ENCODE results near the gene FCHSD2. TPM values are rescaled to one million over a fixed set of nuclear protein-coding genes. Genes with fewer than 3 reads are reported as not detected.

Gene FCHSD2
- total and polyA plus RNA-seq, 2 of the 13 experiments (the other 11 are each of a cell fraction or from before 2014, with no cell fraction given): 20.5 to 24.8 TPM

DNA sequence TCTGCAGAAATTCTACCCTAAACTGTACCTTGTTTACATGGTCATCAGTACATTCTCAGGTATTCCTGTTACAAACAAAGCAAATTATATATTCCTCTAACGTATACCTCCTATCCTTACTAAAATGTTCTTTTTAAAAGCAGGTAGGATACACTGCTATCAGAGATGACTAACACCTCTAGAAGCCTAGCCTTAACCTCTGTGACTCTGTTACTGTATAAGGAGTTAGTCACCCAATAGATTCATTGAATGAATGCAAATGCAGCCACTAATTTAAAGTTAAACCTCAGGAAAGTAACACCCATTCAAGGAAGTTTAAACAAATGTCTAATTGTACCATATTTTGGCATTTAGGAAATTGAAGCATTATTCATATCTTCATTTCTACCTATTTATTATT, 82.2 kb downstream of the FCHSD2 start:
- FAIRE-seq (no peak), DNase-seq (ENCODE audit: low spot score) (no peak), ATAC-seq (no peak)
- no peak overlapping the region for H2AFZ ChIP-seq (ENCODE audit: low read length)
- H3K4me2 ChIP-seq (ENCODE audit: low read depth, low read length): no peak overlapping the region
- no TSS peak for BruUV-seq (replicated peaks)
- H3K4me3 ChIP-seq (replicated peaks in 1 of 3; ENCODE audit: insufficient read depth in 1 of 3, low read depth in 2 of 3, low read length in 3 of 3): no peak overlapping the region
- intact Hi-C loops (cut with micrococcal nuclease; ENCODE audit: unreplicated experiment): loop anchor here (5.0 kb wide), 1 partner anchor 117 kb away; no protein-coding TSS in a partner anchor
- TF ChIP-seq MLLT10 (CRISPR knock-in tag; IDR thresholded peaks at IDR 0.05): no peak
- peak; percentile 68; the same call in 1 of the 2 replicates for TF ChIP-seq ZNF652 (CRISPR knock-in tag; IDR thresholded peaks at IDR 0.05; ENCODE audit: borderline replicate concordance, low read depth)
- no peak overlapping the region for H3K9ac ChIP-seq (ENCODE audit: insufficient read depth, low read depth, low read length)
- POLR2A ChIA-PET: no interaction called here
- peaks cover 9% of the 10 kb centered on the region for H4K20me1 ChIP-seq (ENCODE audit: insufficient read depth, low read length)
- H3K27me3 ChIP-seq (ENCODE audit: control insufficient read depth in 1 of 2, insufficient read depth in 2 of 2, low read length in 2 of 2): no peaks in the 10 kb centered on the region
- H3K36me3 ChIP-seq (replicated peaks in 1 of 2; ENCODE audit: control insufficient read depth in 1 of 2, insufficient read depth in 2 of 2, low read length in 2 of 2): 0 out of 5 replicates have a peak, but pooled peaks cover 0 to 5% of the 10 kb centered on the region in 2 experiments
- 84% methylated on average over 1 of the region's 1 CpG for WGBS (ENCODE audit: low lambda C conversion rate)
- H3K4me1 ChIP-seq (ENCODE audit: insufficient read depth, low read length): peaks cover 68% of the 10 kb centered on the region
- no peaks in the 10 kb centered on the region for H3K9me3 ChIP-seq (ENCODE audit: low read length)
- CTCF ChIA-PET (ENCODE audit: low intra/inter-chr PET ratio, low total read pairs): no interaction called here
- H3K79me2 ChIP-seq (ENCODE audit: insufficient read depth, low read length): peaks cover 62% of the 10 kb centered on the region
- in situ Hi-C loops (cut with HindIII; ENCODE audit: extremely low pct_ligation_motif_present, low pct_unique_long_range_greater_than_20kb): no loop called here
- no peak overlapping the region for H3K27ac ChIP-seq (ENCODE audit: extremely low read length, insufficient read depth, low read length)

DNA sequence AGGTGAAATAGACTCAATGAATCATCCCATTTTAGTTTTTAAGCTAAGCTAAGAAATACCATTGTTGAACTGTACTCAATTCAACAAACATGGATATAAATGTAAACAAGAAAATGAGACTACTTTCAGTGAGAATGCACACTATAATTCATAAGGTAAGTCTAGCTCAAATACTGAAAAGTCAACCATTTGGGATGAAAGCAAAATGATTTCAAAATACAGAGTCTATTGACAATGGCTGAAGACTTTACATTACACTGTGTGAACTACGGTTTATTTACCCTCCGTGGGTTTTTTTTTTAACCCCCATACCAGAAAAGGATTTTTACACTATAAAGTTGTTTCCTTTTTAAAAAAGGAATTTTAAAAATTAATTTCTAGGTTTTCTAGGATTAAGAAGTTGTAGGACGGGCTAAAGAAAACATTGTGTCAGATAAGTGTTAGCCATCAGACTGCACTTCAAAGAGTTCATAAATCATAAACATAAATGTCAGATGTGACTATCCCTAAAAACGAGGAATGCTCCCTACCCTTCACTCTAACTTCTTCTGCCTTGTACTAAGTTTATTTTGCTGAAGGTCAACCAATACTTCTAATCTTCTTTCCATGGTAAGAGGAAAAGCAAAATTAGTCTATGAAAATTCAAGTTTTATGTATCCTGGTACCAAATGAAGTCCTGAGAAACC, 83.0 kb downstream of the FCHSD2 start:
- Histone ChIP-seq H3K36me3 (replicated peaks in 1 of 2; ENCODE audit: control insufficient read depth in 1 of 2, insufficient read depth in 2 of 2, low read length in 2 of 2) (0 out of 5 replicates have a peak, but pooled peaks cover 0 to 8% of the 10 kb centered on the region in 2 experiments), H3K9ac (ENCODE audit: insufficient read depth, low read depth, low read length) (no peak overlapping the region), H3K4me1 (ENCODE audit: insufficient read depth, low read length) (peaks cover 68% of the 10 kb centered on the region), H3K79me2 (ENCODE audit: insufficient read depth, low read length) (peaks cover 60% of the 10 kb centered on the region), H4K20me1 (ENCODE audit: insufficient read depth, low read length) (peaks cover 9% of the 10 kb centered on the region), H3K27me3 (ENCODE audit: control insufficient read depth in 1 of 2, insufficient read depth in 2 of 2, low read length in 2 of 2) (no peaks in the 10 kb centered on the region), H3K9me3 (ENCODE audit: low read length) (no peaks in the 10 kb centered on the region), H3K4me2 (ENCODE audit: low read depth, low read length) (peak overlapping the region; percentile 34), H3K27ac (ENCODE audit: extremely low read length, insufficient read depth, low read length) (peak overlapping the region; percentile 36), H2AFZ (ENCODE audit: low read length) (no peak overlapping the region), H3K4me3 (replicated peaks in 1 of 3; ENCODE audit: insufficient read depth in 1 of 3, low read depth in 2 of 3, low read length in 3 of 3) (no peak overlapping the region; a peak in 1 of 6 replicates)
- BruUV-seq (replicated peaks): TSS peak; percentile 17
- FAIRE-seq (peak; percentile 47), DNase-seq (ENCODE audit: low spot score) (peak; percentile 74), ATAC-seq (peak; percentile 61)
- intact Hi-C loops (cut with micrococcal nuclease; ENCODE audit: unreplicated experiment): no loop called here
- CTCF ChIA-PET (ENCODE audit: low intra/inter-chr PET ratio, low total read pairs): no interaction called here
- POLR2A ChIA-PET: interaction anchor here (0.7 kb wide), 1 partner anchor 99 kb away, joined by 3 read pairs; no protein-coding TSS in a partner anchor
- in situ Hi-C loops (cut with HindIII; ENCODE audit: extremely low pct_ligation_motif_present, low pct_unique_long_range_greater_than_20kb): no loop called here
- 22% methylated on average over 4 of the region's 4 CpGs for WGBS (ENCODE audit: low lambda C conversion rate)
- no peak for TF ChIP-seq PAF1 (CRISPR knock-in tag; IDR thresholded peaks at IDR 0.05)
- TF ChIP-seq, protein P1, sequence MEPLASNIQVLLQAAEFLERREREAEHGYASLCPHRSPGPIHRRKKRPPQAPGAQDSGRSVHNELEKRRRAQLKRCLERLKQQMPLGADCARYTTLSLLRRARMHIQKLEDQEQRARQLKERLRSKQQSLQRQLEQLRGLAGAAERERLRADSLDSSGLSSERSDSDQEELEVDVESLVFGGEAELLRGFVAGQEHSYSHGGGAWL (CRISPR knock-in tag; IDR thresholded peaks at IDR 0.05): no peak
- no peak for TF ChIP-seq JUND (CRISPR knock-in tag; IDR thresholded peaks at IDR 0.05)
- peak; percentile 30; the same call in 1 of the 2 replicates for TF ChIP-seq TCF7L2 (IDR thresholded peaks at IDR 0.05; ENCODE audit: low read depth, low read length)
- TF ChIP-seq, protein P2, sequence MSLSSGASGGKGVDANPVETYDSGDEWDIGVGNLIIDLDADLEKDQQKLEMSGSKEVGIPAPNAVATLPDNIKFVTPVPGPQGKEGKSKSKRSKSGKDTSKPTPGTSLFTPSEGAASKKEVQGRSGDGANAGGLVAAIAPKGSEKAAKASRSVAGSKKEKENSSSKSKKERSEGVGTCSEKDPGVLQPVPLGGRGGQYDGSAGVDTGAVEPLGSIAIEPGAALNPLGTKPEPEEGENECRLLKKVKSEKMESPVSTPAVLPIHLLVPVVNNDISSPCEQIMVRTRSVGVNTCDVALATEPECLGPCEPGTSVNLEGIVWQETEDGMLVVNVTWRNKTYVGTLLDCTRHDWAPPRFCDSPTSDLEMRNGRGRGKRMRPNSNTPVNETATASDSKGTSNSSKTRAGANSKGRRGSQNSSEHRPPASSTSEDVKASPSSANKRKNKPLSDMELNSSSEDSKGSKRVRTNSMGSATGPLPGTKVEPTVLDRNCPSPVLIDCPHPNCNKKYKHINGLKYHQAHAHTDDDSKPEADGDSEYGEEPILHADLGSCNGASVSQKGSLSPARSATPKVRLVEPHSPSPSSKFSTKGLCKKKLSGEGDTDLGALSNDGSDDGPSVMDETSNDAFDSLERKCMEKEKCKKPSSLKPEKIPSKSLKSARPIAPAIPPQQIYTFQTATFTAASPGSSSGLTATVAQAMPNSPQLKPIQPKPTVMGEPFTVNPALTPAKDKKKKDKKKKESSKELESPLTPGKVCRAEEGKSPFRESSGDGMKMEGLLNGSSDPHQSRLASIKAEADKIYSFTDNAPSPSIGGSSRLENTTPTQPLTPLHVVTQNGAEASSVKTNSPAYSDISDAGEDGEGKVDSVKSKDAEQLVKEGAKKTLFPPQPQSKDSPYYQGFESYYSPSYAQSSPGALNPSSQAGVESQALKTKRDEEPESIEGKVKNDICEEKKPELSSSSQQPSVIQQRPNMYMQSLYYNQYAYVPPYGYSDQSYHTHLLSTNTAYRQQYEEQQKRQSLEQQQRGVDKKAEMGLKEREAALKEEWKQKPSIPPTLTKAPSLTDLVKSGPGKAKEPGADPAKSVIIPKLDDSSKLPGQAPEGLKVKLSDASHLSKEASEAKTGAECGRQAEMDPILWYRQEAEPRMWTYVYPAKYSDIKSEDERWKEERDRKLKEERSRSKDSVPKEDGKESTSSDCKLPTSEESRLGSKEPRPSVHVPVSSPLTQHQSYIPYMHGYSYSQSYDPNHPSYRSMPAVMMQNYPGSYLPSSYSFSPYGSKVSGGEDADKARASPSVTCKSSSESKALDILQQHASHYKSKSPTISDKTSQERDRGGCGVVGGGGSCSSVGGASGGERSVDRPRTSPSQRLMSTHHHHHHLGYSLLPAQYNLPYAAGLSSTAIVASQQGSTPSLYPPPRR (CRISPR knock-in tag; IDR thresholded peaks at IDR 0.05; ENCODE audit: borderline replicate concordance): peak; percentile 72; the same call in 1 of the 2 replicates
- TF ChIP-seq, protein P3, sequence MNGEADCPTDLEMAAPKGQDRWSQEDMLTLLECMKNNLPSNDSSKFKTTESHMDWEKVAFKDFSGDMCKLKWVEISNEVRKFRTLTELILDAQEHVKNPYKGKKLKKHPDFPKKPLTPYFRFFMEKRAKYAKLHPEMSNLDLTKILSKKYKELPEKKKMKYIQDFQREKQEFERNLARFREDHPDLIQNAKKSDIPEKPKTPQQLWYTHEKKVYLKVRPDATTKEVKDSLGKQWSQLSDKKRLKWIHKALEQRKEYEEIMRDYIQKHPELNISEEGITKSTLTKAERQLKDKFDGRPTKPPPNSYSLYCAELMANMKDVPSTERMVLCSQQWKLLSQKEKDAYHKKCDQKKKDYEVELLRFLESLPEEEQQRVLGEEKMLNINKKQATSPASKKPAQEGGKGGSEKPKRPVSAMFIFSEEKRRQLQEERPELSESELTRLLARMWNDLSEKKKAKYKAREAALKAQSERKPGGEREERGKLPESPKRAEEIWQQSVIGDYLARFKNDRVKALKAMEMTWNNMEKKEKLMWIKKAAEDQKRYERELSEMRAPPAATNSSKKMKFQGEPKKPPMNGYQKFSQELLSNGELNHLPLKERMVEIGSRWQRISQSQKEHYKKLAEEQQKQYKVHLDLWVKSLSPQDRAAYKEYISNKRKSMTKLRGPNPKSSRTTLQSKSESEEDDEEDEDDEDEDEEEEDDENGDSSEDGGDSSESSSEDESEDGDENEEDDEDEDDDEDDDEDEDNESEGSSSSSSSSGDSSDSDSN (CRISPR knock-in tag; IDR thresholded peaks at IDR 0.05): no peak
- no peak for TF ChIP-seq ZSCAN12 (CRISPR knock-in tag; IDR thresholded peaks at IDR 0.05)
- TF ChIP-seq ZNF274 (CRISPR knock-in tag; IDR thresholded peaks at IDR 0.05): no peak
